Caco-2 (cell line): ENCODE measurements around the gene OTOP2. TPM values are rescaled to one million over a fixed set of nuclear protein-coding genes. Genes with fewer than 3 reads are reported as not detected.

Source experiments
- BruUV-seq: library from RNA; stranded (reverse); fragments of 400-500 nt; replicated peaks from 2 replicates; lab custom pipeline; 2021; lab: Mats Ljungman, UMichigan
- CTCF ChIA-PET: fragments of 300-600 bp; sonication (Branson Sonifier 250); formaldehyde crosslinking; loops from one replicate; lab custom pipeline; 2022; ENCODE audit warnings: antibody characterized with exemption; lab: Charles Lee
- POLR2A ChIA-PET: fragments of 300-600 bp; sonication (Branson Sonifier 250); formaldehyde crosslinking; loops from one replicate; lab custom pipeline; 2022; ENCODE audit warnings: antibody characterized with exemption; lab: Charles Lee
- DNase-seq, 2 experiments: peaks; one replicate each; pipeline versions ENCODE4 v3.0.0 to v3.0.0-alpha.2; 2020 to 2022
- H3K27me3 ChIP-seq: replicated peaks from 2 replicates; pipeline ENCODE4 v1.6.0; 2011; ENCODE audit warnings: low read length; ENCODE audit not compliant: control insufficient read depth, insufficient read depth
- H3K36me3 ChIP-seq: 2 replicates; pipeline ENCODE4 v1.5.1; 2011; ENCODE audit warnings: low read length; ENCODE audit not compliant: control insufficient read depth, insufficient read depth
- H3K4me1 ChIP-seq: fragments of 250-450 bp; sonication (Bioruptor Pico); 2 replicates; pipeline ENCODE4 v1.5.1; 2020; ENCODE audit warnings: mild to moderate bottlenecking
- H3K4me3 ChIP-seq: 2 replicates; pipeline ENCODE4 v1.5.1; 2011; ENCODE audit warnings: low read depth, mild to moderate bottlenecking, control low read depth, low read length
- H3K9me3 ChIP-seq: fragments of 250-450 bp; sonication (Bioruptor Pico); 2 replicates; pipeline ENCODE4 v1.5.1; 2020; ENCODE audit warnings: mild to moderate bottlenecking, moderate library complexity
- H3K27ac Mint-ChIP-seq: one replicate; pipeline ENCODE4 v1.8.0; 2022; ENCODE audit warnings: mixed read lengths; ENCODE audit not compliant: unreplicated experiment
- H3K27me3 Mint-ChIP-seq: one replicate; pipeline ENCODE4 v1.8.0; 2022; ENCODE audit warnings: mixed read lengths; ENCODE audit not compliant: insufficient read depth, unreplicated experiment
- H3K36me3 Mint-ChIP-seq: one replicate; pipeline ENCODE4 v1.8.0; 2022; ENCODE audit warnings: mild to moderate bottlenecking, mixed read lengths; ENCODE audit not compliant: insufficient read depth, unreplicated experiment
- H3K4me1 Mint-ChIP-seq: one replicate; pipeline ENCODE4 v1.8.0; 2022; ENCODE audit warnings: low read depth, mixed read lengths; ENCODE audit not compliant: unreplicated experiment
- H3K4me3 Mint-ChIP-seq: one replicate; pipeline ENCODE4 v1.8.0; 2022; ENCODE audit warnings: mild to moderate bottlenecking, moderate library complexity, mixed read lengths; ENCODE audit not compliant: unreplicated experiment
- H3K9me3 Mint-ChIP-seq: one replicate; pipeline ENCODE4 v1.8.0; 2022; ENCODE audit warnings: mixed read lengths; ENCODE audit not compliant: unreplicated experiment
- CTCF ChIP-seq, 2 experiments: fragments of 200-600 bp in 1 of 2; IDR thresholded peaks; 1 replicate in 1 of 2; 2 replicates in 1 of 2; pipeline versions ENCODE4 v1.5.1 to v1.8.0; 2011 to 2022; ENCODE audit warnings: antibody characterized with exemption in 1 of 2, control low read depth in 1 of 2, inconsistent platforms in 1 of 2, low read depth in 1 of 2, low read length in 1 of 2, mild to moderate bottlenecking in 1 of 2, moderate library complexity in 1 of 2; ENCODE audit not compliant: insufficient read depth in 1 of 2, severe bottlenecking in 1 of 2, unreplicated experiment in 1 of 2
- intact Hi-C: fragments of 100-400 bp; cut with micrococcal nuclease; formaldehyde crosslinking; loops from one replicate; pipeline ENCODE4 v1.10.0; 2022; ENCODE audit not compliant: unreplicated experiment
- total RNA-seq: library from RNA; stranded (reverse); gene quantifications from 2 replicates; pipeline ENCODE4 v1.2.3, GENCODE V29; 2022

OTOP2 gene
- total RNA-seq, 1 experiment from 2014 or later: not detected

- Histone ChIP-seq H3K9me3 (no peaks in the 10 kb centered on the region), H3K36me3 (no peaks in the 10 kb centered on the region), H3K4me1 (peaks cover 6% of the 10 kb centered on the region; the same call in 1 of the 2 replicates), H3K4me3 (no peak overlapping the region), H3K27me3 (peaks cover 1% of the 10 kb centered on the region; the same call in 1 of the 2 replicates)
- ChIA-PET POLR2A (interaction anchor here (0.9 kb wide), 1 partner anchor 92 kb away, joined by 3 read pairs; the partner anchor contains the start of gene MRPL58), CTCF (interaction anchor here (0.8 to 2.3 kb wide), 3 partner anchors 37 to 40 kb away, joined by 3 to 10 read pairs (median 3); no protein-coding TSS in a partner anchor)
- no peak overlapping the region for H3K4me3 Mint-ChIP-seq
- TF ChIP-seq CTCF (IDR thresholded peaks at IDR 0.05; ENCODE audit: insufficient read depth in 1 of 2, low read depth in 1 of 2, low read length in 1 of 2, severe bottlenecking in 1 of 2, unreplicated experiment in 1 of 2): no peak
- H3K27ac Mint-ChIP-seq: no peak overlapping the region
- H3K36me3 Mint-ChIP-seq: no peaks in the 10 kb centered on the region
- H3K9me3 Mint-ChIP-seq: no peaks in the 10 kb centered on the region
- no TSS peak for BruUV-seq
- H3K4me1 Mint-ChIP-seq: no peaks in the 10 kb centered on the region
- intact Hi-C loops: no loop called here
- H3K27me3 Mint-ChIP-seq: peaks cover 14% of the 10 kb centered on the region
- peak in 1 of 2 experiments; percentile 47 for DNase-seq
Measured at GRCh38 chr17:74920642-74921025, 3.4 kb upstream of the OTOP2 start.

- no peaks in the 10 kb centered on the region for H3K36me3 ChIP-seq
- H3K27ac Mint-ChIP-seq: no peak overlapping the region
- DNase-seq: no peak
- H3K36me3 Mint-ChIP-seq: no peaks in the 10 kb centered on the region
- intact Hi-C loops: no loop called here
- H3K4me1 Mint-ChIP-seq: no peaks in the 10 kb centered on the region
- ChIA-PET CTCF (interaction anchor here (0.7 to 2.3 kb wide), 5 partner anchors 36 to 92 kb away, joined by 3 to 10 read pairs (median 3); partner anchors contain the start of gene MRPL58), POLR2A (interaction anchor here (0.9 kb wide), 1 partner anchor 91 kb away, joined by 3 read pairs; the partner anchor contains the start of gene MRPL58)
- H3K4me3 Mint-ChIP-seq: no peak overlapping the region
- no peaks in the 10 kb centered on the region for H3K9me3 ChIP-seq
- H3K27me3 Mint-ChIP-seq: peaks cover 16% of the 10 kb centered on the region
- no TSS peak for BruUV-seq
- no peaks in the 10 kb centered on the region for H3K9me3 Mint-ChIP-seq
- peaks cover 6% of the 10 kb centered on the region; the same call in 1 of the 2 replicates for H3K4me1 ChIP-seq
- H3K4me3 ChIP-seq: no peak overlapping the region
- TF ChIP-seq CTCF (IDR thresholded peaks at IDR 0.05; ENCODE audit: insufficient read depth in 1 of 2, low read depth in 1 of 2, low read length in 1 of 2, severe bottlenecking in 1 of 2, unreplicated experiment in 1 of 2): no peak
- peaks cover 1% of the 10 kb centered on the region; the same call in 1 of the 2 replicates for H3K27me3 ChIP-seq
Measured at GRCh38 chr17:74921026-74921681, 2.9 kb upstream of the OTOP2 start.

- peaks cover 18% of the 10 kb centered on the region for H3K27me3 Mint-ChIP-seq
- H3K27ac Mint-ChIP-seq: no peak overlapping the region
- no peak for DNase-seq
- H3K36me3 ChIP-seq: no peaks in the 10 kb centered on the region
- no peaks in the 10 kb centered on the region for H3K9me3 ChIP-seq
- no peaks in the 10 kb centered on the region for H3K9me3 Mint-ChIP-seq
- H3K4me1 Mint-ChIP-seq: no peaks in the 10 kb centered on the region
- H3K4me3 Mint-ChIP-seq: no peak overlapping the region
- TF ChIP-seq CTCF (IDR thresholded peaks at IDR 0.05; ENCODE audit: insufficient read depth in 1 of 2, low read depth in 1 of 2, low read length in 1 of 2, severe bottlenecking in 1 of 2, unreplicated experiment in 1 of 2): no peak
- CTCF ChIA-PET: interaction anchor here (0.7 to 1.3 kb wide), 3 partner anchors 39 to 91 kb away, joined by 3 to 4 read pairs (median 3); partner anchors contain the start of gene MRPL58
- no TSS peak for BruUV-seq
- no peak overlapping the region for H3K4me3 ChIP-seq
- peaks cover 6% of the 10 kb centered on the region; the same call in 1 of the 2 replicates for H3K4me1 ChIP-seq
- peaks cover 1% of the 10 kb centered on the region; the same call in 1 of the 2 replicates for H3K27me3 ChIP-seq
- intact Hi-C loops: no loop called here
- POLR2A ChIA-PET: interaction anchor here (0.9 kb wide), 1 partner anchor 91 kb away, joined by 3 read pairs; the partner anchor contains the start of gene MRPL58
- no peaks in the 10 kb centered on the region for H3K36me3 Mint-ChIP-seq
Measured at GRCh38 chr17:74921769-74922168, 2.3 kb upstream of the OTOP2 start.
